ENCODE data around the gene FAM72D.
"Not testable (repeated sequence)": the region's sequence is repeated elsewhere in the genome, so short reads cannot be mapped to it uniquely, and the experiment has no call there.

Gene FAM72D

GRCh38 chr1:145082483-145083255 is 13.1 kb upstream of the FAM72D start:
- DNase-seq (ENCODE audit: low spot score) = not testable (repeated sequence)

GRCh38 chr1:145093517-145094149 is 2.1 kb upstream of the FAM72D start:
- not testable (repeated sequence) for DNase-seq (ENCODE audit: low spot score)

GRCh38 chr1:145094655-145095211 is 1.0 kb upstream of the FAM72D start:
- DNase-seq (ENCODE audit: low spot score) = not testable (repeated sequence)

GRCh38 chr1:145101725-145102124 is 6.0 kb downstream of the FAM72D start:
- DNase-seq (ENCODE audit: low spot score) = not testable (repeated sequence)

GRCh38 chr1:145103294-145103693 is 7.5 kb downstream of the FAM72D start:
- DNase-seq (ENCODE audit: low spot score) = not testable (repeated sequence)

- DNase-seq (ENCODE audit: low spot score) = not testable (repeated sequence)
Observed at GRCh38 chr1:145111674-145112073, 15.9 kb downstream of the FAM72D start.

GRCh38 chr1:145112703-145113102 is 16.9 kb downstream of the FAM72D start:
- DNase-seq (ENCODE audit: low spot score) = not testable (repeated sequence)

- not testable (repeated sequence) for DNase-seq (ENCODE audit: low spot score)
Observed at GRCh38 chr1:145114560-145115057, 18.8 kb downstream of the FAM72D start.

GRCh38 chr1:145115587-145116493 is 20.1 kb downstream of the FAM72D start:
- not testable (repeated sequence) for DNase-seq (ENCODE audit: low spot score)

- DNase-seq (ENCODE audit: low spot score) = not testable (repeated sequence)
Observed at GRCh38 chr1:145119842-145120241, 24.1 kb downstream of the FAM72D start.

GRCh38 chr1:145122344-145123061 is 26.7 kb downstream of the FAM72D start:
- not testable (repeated sequence) for DNase-seq (ENCODE audit: low spot score)

- not testable (repeated sequence) for DNase-seq (ENCODE audit: low spot score)
Observed at GRCh38 chr1:145123062-145123395, 27.3 kb downstream of the FAM72D start.

GRCh38 chr1:145123992-145124641 is 28.3 kb downstream of the FAM72D start:
- DNase-seq (ENCODE audit: low spot score) = not testable (repeated sequence)

- not testable (repeated sequence) for DNase-seq (ENCODE audit: low spot score)
Observed at GRCh38 chr1:145125112-145125511, 29.3 kb downstream of the FAM72D start.

- DNase-seq (ENCODE audit: low spot score) = not testable (repeated sequence)
Observed at GRCh38 chr1:145127144-145127543, 31.4 kb downstream of the FAM72D start.

GRCh38 chr1:145128697-145129469 is 33.1 kb downstream of the FAM72D start:
- DNase-seq (ENCODE audit: low spot score) = not testable (repeated sequence)

- not testable (repeated sequence) for DNase-seq (ENCODE audit: low spot score)
Observed at GRCh38 chr1:145134476-145134875, 38.7 kb downstream of the FAM72D start.

GRCh38 chr1:145140549-145140948 is 44.8 kb downstream of the FAM72D start:
- DNase-seq (ENCODE audit: low spot score) = not testable (repeated sequence)

- not testable (repeated sequence) for DNase-seq (ENCODE audit: low spot score)
Observed at GRCh38 chr1:145144264-145144913, 48.6 kb downstream of the FAM72D start.

Data from AG08396 (cell line).